ENCODE data around the gene FOXE1.
A peak's percentile ranks its signal among the peaks of the same experiment; 100 is the strongest.

Gene FOXE1

DNA sequence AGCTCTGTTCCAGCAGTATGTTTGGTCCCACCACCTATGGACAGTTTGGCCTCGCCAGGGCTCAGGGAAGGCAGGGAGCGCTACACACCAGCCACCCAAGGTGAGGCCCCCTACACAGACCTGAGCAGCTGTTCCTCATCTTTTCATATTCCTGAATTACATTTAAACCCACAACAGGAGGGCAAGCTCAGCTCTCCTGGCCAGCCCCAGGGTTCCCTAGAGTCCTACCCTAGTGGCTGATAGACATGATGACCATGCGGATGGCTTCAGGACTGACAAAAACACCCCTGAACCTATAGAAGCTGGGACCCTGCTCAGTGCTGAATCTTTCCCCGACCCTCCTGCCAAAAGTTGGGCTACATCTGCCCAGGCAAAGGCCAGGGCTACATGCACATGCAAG, 6.7 kb upstream of the FOXE1 start:
- no peak for DNase-seq
- in situ Hi-C loops (cut with HindIII; ENCODE audit: low pct_ligation_motif_present, low pct_unique_long_range_greater_than_20kb, low sequenced_read_pairs): no loop called here

DNA sequence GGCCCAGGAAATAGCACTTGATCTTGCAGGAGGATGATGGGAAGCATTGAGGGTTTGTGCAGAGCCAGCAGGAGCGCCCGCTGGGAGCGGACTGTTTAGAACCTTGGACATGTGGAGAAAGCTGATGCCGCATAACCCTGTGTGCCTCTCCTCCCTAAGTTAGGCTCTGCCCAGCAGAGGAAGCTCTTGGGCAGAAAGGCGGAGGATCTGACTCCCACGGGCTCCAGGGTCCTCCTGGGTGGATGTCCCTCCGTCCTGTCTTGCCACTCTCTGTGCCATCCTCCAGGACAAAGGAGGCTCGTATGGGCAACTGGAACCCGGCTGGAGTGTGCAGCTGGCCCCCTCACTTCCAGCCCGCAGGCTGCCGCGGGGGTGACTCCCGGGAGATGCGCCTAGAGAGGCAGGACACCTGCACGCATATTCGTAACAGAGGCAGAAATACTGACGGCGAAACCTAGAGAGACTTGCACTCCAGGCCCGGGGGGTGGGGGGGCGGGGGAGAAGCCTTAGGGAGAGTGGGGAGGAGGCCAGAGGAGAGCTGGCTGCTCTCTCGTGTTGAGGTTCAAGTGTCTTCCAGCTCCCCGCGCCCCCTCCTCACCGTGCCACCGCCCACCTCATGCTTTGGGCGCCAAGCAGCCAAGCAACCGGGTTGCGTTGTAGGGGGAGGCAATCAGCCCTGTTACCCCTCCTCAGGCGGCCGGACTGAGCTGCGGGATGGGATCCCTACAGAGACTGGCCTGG, 5.4 kb upstream of the FOXE1 start:
- DNase-seq: no peak
- in situ Hi-C loops (cut with HindIII; ENCODE audit: low pct_ligation_motif_present, low pct_unique_long_range_greater_than_20kb, low sequenced_read_pairs): no loop called here

DNA sequence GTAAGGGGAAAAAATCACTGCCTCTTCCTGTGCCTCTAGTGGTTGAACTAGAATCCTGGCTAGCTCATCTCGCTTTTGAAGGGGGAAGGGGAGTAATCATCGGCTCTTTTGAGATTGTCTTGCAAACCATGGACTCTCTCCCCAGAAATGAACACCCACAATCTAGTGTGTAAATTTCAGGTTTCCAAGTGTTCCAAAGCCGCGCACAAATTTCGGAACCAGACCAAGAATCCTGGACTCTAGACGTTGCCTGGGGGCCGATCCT, 4.9 kb upstream of the FOXE1 start:
- DNase-seq: no peak
- in situ Hi-C loops (cut with HindIII; ENCODE audit: low pct_ligation_motif_present, low pct_unique_long_range_greater_than_20kb, low sequenced_read_pairs): no loop called here

DNA sequence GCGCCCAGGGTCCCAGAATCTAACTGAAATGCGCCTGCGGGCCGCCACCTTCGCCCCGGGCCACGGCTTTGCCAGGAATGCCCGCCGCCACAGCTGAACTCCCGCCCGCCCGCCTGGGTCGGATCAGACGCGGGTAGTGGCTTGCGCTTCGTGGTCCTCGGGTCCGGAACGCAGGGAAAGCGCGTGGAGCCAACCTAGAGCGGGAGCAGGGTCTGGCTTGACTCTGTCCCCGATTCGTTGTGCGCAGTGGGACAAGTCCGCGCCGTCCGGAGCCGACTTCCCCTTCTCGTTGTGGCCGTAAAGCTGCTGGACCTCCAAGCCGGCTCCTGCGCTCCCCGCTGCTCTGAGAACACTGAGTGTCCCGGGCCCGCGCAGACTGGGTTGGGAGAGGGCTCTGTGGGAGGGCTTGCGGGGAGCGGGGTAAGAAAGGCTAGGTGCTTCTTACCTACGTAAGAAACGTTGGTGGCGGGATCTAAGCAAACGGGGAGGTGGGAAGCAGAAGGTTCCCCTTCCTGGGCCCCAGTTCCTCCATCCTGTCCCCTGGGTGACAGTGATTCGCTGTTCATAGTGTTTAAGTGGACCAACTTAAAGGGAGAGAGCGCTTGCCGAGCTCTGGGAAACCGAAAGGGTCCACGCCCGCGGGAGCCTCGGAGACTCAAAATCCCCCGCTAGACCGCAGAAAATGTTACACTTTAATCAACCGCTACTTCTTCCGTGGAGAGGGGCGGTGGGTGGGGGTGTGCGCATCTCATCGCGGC, 4.4 kb upstream of the FOXE1 start:
- no peak for DNase-seq
- in situ Hi-C loops (cut with HindIII; ENCODE audit: low pct_ligation_motif_present, low pct_unique_long_range_greater_than_20kb, low sequenced_read_pairs): no loop called here

DNA sequence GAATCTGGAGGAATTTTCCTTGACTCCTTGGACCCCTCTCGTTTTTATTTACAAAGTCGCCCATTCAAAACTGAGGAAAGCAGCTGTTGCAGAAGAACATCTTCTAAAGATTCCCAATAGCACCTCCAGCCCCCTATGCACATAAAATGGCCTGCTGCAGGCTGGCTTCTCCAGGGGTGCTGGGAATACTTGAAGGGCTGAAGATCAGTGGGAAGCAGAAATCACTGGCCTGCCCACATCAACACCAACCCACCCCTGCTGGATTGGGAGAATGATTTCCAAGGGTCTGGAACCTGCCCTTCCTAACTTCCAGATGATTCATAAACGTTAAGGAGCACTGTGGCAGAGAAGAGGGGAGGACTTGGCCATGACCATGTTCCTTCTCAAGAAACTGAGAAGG, 3.0 kb upstream of the FOXE1 start:
- no peak for DNase-seq
- in situ Hi-C loops (cut with HindIII; ENCODE audit: low pct_ligation_motif_present, low pct_unique_long_range_greater_than_20kb, low sequenced_read_pairs): no loop called here

DNA sequence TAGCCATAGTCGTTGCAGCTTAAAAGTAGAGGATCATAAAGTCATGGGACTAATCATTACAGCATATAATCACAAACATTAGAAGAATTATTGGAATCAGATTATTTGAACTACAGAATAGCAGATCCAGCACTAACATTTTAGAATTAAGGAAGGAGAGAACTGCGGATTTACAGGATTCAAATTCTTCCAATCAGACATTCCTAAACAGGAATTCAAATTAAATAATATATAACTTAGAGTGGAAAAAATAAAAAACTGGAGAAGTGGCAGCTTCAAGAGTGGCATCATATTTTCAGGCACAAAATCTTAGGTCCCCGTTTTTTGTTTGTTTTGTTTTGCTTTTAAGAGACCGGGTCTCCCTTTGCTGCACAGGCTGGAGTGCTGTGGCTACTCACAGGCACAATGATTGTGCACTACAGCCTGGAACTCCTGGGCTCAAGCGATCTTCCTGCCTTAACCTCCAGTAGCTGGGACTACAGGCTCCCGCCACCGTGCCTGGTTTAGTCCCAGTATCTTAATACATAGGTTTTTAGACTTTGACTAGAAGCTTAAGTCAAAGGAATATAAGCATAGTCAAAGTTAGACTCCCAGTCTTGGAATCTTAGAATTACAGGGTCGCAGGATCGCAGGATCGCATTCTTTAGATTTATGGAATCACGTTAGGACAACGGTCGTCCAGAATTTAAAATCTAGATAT, 2.1 kb upstream of the FOXE1 start:
- in situ Hi-C loops (cut with HindIII; ENCODE audit: low pct_ligation_motif_present, low pct_unique_long_range_greater_than_20kb, low sequenced_read_pairs): no loop called here
- DNase-seq: no peak

DNA sequence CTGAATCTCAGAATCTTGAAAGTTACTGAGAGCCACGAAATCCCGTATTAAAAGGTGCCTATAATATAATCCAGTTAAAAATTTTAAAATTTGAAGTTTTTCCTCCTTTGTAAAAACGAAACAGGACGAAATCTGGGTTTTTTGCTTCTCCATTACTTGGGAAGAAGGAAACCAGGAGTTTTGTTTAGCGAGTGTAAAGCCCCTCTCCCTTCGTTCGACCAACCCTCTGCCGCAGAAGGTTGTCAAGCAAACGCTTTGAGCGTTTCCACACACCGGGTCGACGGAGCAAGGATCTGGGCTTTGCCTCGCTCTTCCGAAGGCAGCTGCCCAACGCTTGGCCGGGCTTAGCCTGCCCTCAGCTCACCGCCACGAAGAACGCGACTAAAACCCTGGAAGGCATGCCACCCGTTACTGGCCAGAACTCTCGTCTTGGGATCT, 1.6 kb upstream of the FOXE1 start:
- in situ Hi-C loops (cut with HindIII; ENCODE audit: low pct_ligation_motif_present, low pct_unique_long_range_greater_than_20kb, low sequenced_read_pairs): no loop called here
- no peak for DNase-seq

DNA sequence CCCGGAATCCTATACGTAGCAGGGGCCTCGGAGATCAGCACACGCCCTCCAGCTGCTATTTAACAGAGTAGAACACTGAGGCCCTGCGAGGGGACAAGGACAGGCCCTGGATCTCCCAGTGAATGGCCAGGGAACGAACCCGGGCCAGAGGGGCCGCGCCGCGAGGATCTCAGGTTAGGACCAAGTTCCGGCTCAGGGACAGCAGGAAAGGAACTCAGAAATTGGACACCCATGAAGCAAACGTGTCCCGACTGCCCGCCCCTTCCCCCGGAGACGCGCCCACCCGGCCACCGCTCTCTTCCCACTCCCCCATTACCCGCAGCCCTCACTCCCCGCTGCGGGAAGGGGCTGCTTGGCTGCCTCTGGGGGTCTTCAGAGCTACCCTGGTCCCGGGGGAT, 1.0 kb upstream of the FOXE1 start:
- in situ Hi-C loops (cut with HindIII; ENCODE audit: low pct_ligation_motif_present, low pct_unique_long_range_greater_than_20kb, low sequenced_read_pairs): no loop called here
- peak; percentile 39 for DNase-seq

DNA sequence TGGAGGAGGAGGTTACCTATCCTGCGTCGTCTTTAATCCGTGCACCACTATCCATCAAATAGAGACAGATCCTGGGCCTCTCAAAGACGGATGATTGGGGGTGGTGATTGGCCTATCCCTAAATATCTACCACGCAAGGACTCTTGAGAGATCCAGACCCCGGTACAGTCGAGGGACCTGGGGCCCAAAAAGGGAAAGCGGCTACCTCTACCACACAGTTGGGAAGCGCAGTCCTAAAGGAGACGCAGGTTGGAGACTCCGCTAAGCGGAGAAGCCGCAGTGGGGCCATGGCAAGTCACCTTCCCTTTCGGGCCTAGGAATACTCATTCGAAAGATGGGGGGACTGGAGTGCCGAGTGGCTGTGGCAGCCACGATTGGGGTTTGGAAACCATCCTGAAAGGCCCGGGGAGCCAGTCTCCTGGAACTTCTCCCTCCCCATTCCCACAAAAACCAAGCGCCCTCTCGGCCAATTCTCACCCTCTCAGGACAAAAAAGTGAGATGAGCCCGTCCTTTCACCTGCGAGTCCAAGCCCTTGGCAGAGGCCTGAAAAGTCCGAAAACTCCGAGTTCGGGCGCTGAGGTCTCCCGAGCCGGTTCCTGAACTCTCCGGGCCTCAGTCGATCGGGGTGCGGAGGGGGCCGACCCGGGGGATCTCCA, 499 bp upstream of the FOXE1 start:
- in situ Hi-C loops (cut with HindIII; ENCODE audit: low pct_ligation_motif_present, low pct_unique_long_range_greater_than_20kb, low sequenced_read_pairs): no loop called here
- DNase-seq: peak; percentile 33

DNA sequence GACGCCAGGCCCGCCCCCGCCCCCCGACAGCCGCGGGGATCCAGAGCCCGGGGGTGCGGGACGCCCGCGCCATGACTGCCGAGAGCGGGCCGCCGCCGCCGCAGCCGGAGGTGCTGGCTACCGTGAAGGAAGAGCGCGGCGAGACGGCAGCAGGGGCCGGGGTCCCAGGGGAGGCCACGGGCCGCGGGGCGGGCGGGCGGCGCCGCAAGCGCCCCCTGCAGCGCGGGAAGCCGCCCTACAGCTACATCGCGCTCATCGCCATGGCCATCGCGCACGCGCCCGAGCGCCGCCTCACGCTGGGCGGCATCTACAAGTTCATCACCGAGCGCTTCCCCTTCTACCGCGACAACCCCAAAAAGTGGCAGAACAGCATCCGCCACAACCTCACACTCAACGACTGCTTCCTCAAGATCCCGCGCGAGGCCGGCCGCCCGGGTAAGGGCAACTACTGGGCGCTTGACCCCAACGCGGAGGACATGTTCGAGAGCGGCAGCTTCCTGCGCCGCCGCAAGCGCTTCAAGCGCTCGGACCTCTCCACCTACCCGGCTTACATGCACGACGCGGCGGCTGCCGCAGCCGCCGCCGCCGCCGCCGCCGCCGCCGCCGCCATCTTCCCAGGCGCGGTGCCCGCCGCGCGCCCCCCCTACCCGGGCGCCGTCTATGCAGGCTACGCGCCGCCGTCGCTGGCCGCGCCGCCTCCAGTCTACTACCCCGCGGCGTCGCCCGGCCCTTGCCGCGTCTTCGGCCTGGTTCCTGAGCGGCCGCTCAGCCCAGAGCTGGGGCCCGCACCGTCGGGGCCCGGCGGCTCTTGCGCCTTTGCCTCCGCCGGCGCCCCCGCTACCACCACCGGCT, 1.0 kb downstream of the FOXE1 start:
- DNase-seq: peak; percentile 78
- in situ Hi-C loops (cut with HindIII; ENCODE audit: low pct_ligation_motif_present, low pct_unique_long_range_greater_than_20kb, low sequenced_read_pairs): no loop called here

DNA sequence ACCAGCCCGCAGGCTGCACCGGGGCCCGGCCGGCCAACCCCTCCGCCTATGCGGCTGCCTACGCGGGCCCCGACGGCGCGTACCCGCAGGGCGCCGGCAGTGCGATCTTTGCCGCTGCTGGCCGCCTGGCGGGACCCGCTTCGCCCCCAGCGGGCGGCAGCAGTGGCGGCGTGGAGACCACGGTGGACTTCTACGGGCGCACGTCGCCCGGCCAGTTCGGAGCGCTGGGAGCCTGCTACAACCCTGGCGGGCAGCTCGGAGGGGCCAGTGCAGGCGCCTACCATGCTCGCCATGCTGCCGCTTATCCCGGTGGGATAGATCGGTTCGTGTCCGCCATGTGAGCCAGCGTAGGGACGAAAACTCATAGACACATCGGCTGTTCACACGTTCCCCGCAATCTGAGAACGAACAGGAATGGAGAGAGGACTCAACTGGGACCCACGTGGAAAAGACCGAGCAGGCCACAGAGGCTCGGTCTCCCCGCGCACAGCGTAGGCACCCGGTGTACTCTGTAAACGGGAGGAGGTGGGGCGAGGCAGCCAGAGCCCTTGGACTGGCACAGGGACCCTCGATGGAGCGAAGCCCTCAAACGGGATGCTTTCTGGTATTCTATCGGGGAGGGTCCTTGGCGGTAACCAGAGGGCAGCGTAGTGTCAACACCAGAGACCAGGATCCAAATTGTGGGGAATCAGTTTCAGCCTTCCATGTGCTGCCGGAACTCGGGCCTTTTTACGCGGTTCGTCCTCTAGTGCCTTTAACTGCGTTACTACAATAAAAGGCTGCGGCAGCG, 1.9 kb downstream of the FOXE1 start:
- no peak for DNase-seq
- in situ Hi-C loops (cut with HindIII; ENCODE audit: low pct_ligation_motif_present, low pct_unique_long_range_greater_than_20kb, low sequenced_read_pairs): no loop called here

DNA sequence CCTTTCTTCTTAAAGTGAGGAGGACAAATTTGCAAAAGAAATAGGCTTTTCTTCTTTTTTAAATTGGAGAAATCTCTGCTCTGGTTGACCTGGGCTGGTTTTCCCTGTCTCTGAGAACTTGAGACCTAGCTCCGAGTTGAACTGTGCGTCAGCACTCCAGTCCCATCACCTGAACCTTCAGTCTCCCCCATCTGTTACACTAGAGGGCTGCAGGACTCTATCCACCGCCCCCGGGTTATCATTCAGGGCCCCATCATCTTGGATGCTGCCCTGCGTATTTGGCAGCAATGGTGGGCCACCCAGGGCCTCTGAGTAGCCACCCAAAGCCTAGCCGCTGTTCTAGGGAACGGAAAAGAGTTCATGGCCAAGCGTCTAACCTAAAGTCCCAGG, 2.5 kb downstream of the FOXE1 start:
- in situ Hi-C loops (cut with HindIII; ENCODE audit: low pct_ligation_motif_present, low pct_unique_long_range_greater_than_20kb, low sequenced_read_pairs): no loop called here
- DNase-seq: no peak

DNA sequence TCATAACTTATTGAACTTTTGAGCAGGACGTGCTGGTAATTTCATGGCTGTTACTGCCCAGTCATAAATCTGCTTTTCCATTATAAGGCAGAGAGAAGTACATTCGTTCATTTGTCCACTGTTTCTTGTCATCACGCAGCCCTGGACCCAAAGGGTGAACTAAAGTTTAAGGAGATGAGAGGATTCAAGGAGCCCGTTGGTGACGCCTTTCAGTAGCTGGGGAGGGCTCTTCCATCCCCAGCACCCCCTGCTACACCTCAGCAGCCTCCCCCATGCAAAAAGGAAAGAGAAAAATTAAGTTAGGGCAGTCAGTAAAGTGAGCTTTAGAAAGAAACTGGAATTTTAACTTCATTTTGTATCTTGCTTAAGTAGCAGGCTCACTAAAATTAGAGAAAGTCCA, 2.9 kb downstream of the FOXE1 start:
- DNase-seq: no peak
- in situ Hi-C loops (cut with HindIII; ENCODE audit: low pct_ligation_motif_present, low pct_unique_long_range_greater_than_20kb, low sequenced_read_pairs): no loop called here

DNA sequence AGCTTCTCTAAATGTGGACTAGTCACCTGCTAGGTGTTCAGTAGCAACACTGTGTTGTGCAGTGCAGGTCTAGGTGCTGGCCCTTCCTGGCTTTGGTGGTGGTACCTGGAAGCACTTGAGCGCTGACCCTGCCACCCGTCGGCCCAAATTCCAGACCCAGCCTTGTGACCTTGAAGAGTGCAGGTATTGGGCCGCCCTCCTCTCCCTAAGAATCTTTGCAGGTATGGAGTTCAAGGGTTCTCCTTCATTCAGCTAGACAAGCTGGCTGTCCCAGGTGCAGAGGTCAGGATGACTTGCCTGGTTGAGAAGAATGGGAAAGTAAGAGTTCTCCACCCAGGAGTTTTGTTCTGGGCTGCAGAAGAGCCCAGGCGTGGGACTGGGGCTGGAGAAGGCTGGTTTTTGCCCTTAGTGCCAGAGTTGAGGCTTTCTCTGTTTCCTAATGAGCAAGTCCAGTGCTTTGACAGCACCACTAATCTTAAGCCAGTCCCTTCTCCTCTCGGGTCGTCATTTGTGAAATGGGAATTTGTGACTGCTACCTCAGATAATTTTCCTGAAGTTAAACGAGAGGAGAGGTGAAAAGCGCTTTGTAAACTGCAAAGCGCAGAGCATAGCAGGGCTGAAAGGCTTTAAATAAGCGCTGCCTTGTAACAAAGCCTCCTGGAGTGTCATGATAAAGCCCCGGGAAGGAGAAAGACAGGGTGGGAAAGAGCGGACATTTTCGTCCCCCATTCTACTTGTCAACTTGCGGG, 4.0 kb downstream of the FOXE1 start:
- in situ Hi-C loops (cut with HindIII; ENCODE audit: low pct_ligation_motif_present, low pct_unique_long_range_greater_than_20kb, low sequenced_read_pairs): no loop called here
- DNase-seq: no peak

DNA sequence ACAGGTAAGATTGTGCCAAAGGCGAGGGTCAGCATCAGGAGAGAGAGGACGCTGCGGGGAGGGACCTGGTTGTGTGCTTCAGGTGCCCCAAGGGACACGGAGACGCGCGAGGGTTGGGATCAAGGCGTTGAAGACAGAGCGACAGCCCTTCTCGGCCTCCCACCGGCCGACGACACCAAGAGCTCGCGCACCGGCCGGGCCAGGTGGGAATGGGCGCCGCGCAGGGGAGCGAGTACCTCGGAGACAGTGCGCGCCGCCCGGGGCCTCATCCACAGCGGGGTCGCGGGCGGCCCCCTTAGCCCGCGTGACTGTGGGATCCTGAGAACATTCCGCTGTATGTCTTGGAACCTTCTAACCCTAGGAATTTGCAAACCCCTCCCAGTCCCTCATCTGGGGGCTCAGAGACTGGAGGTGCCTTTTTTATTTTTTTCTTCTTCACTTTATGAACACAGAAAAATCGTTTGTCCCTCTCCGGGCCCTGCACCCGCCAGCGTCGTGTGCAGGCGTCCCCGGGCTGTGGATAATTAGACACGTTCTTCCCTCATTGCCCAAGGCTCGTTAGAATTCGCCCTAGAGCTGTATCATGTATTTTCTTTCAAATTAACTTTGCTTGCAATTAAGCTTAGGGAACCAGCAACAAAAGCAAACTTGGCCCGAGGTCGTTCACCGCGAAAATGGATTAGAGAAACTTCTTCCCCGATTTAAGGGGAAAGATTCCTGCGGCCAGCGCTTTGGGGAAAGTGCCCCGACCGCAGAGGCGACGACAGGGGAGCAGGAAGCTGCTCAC, 4.8 kb downstream of the FOXE1 start:
- in situ Hi-C loops (cut with HindIII; ENCODE audit: low pct_ligation_motif_present, low pct_unique_long_range_greater_than_20kb, low sequenced_read_pairs): no loop called here
- no peak for DNase-seq

DNA sequence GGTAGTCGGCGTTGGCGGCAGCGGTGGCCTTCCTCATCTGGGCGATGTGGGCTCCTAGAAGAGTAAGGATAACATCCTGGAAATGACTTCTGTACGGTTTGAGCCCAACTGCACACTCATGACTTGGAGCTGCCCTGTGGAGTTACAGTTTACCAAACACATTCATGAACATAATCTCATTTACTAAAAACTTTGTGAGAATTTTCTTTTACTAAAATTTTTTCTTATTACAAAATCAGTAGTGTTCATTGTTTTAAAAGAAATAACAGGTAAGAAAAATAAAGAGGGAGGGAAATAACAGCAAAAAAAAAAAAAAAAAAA, 5.3 kb downstream of the FOXE1 start:
- DNase-seq: no peak
- in situ Hi-C loops (cut with HindIII; ENCODE audit: low pct_ligation_motif_present, low pct_unique_long_range_greater_than_20kb, low sequenced_read_pairs): no loop called here

DNA sequence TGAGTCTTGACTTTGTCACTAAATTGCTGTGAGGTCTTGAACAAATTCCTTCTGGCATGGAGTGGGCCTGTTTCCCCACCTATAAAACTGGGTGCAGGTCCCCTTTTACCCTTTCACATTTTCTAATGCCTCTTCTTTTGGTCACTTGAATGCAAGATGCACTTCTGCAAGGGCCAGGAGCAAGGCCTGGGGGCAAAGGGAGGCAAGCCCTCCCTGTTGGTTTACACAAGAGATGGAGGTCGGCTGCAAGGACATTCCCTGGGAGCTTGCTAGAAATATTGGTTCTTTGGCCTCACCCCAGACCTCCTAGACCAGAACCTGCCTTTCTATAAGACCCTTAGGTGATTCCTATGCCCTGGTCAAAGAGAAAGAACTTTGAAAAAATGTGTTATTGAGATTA, 5.8 kb downstream of the FOXE1 start:
- in situ Hi-C loops (cut with HindIII; ENCODE audit: low pct_ligation_motif_present, low pct_unique_long_range_greater_than_20kb, low sequenced_read_pairs): no loop called here
- no peak for DNase-seq

Measured in ACHN (cell line).